ENCODE results near the gene GLYR1. TPM values are rescaled to one million over a fixed set of nuclear protein-coding genes. Genes with fewer than 3 reads are reported as not detected.

The GLYR1 gene
- total RNA-seq, 1 donor from 2014 or later = 133 TPM

- Mint-ChIP-seq H3K4me1 (no peaks in the 10 kb centered on the region), H3K4me3 (no peak overlapping the region), H3K27ac (ENCODE audit: unreplicated experiment) (peak overlapping the region; percentile 19), H3K36me3 (ENCODE audit: low read depth) (no peaks in the 10 kb centered on the region), H3K9me3 (no peaks in the 10 kb centered on the region), H3K27me3 (ENCODE audit: low read depth) (no peaks in the 10 kb centered on the region)
- no peak for DNase-seq (ENCODE audit: low read depth, low spot score)
- TF ChIP-seq CTCF (conservative IDR thresholded peaks at IDR 0.05) = no peak
Observed at GRCh38 chr16:4892361-4893102, 45.4 kb upstream of the GLYR1 start.

- H3K4me1 Mint-ChIP-seq = no peaks in the 10 kb centered on the region
- H3K36me3 Mint-ChIP-seq (ENCODE audit: low read depth) = no peaks in the 10 kb centered on the region
- H3K9me3 Mint-ChIP-seq = no peaks in the 10 kb centered on the region
- no peak overlapping the region for H3K4me3 Mint-ChIP-seq
- DNase-seq (ENCODE audit: low read depth, low spot score) = no peak
- H3K27ac Mint-ChIP-seq (ENCODE audit: unreplicated experiment) = no peak overlapping the region
- TF ChIP-seq CTCF (conservative IDR thresholded peaks at IDR 0.05) = no peak
- H3K27me3 Mint-ChIP-seq (ENCODE audit: low read depth) = no peaks in the 10 kb centered on the region
Observed at GRCh38 chr16:4891886-4892216, 44.8 kb upstream of the GLYR1 start.

GRCh38 chr16:4891097-4891885 is 44.2 kb upstream of the GLYR1 start:
- H3K4me3 Mint-ChIP-seq = no peak overlapping the region
- H3K36me3 Mint-ChIP-seq (ENCODE audit: low read depth) = no peaks in the 10 kb centered on the region
- no peaks in the 10 kb centered on the region for H3K9me3 Mint-ChIP-seq
- no peak for TF ChIP-seq CTCF (conservative IDR thresholded peaks at IDR 0.05)
- H3K4me1 Mint-ChIP-seq = no peaks in the 10 kb centered on the region
- DNase-seq (ENCODE audit: low read depth, low spot score) = no peak
- no peak overlapping the region for H3K27ac Mint-ChIP-seq (ENCODE audit: unreplicated experiment)
- H3K27me3 Mint-ChIP-seq (ENCODE audit: low read depth) = no peaks in the 10 kb centered on the region

- no peak for TF ChIP-seq CTCF (conservative IDR thresholded peaks at IDR 0.05)
- Mint-ChIP-seq H3K9me3 (no peaks in the 10 kb centered on the region), H3K4me1 (no peaks in the 10 kb centered on the region), H3K27me3 (ENCODE audit: low read depth) (no peaks in the 10 kb centered on the region), H3K4me3 (no peak overlapping the region), H3K27ac (ENCODE audit: unreplicated experiment) (no peak overlapping the region), H3K36me3 (ENCODE audit: low read depth) (no peaks in the 10 kb centered on the region)
- no peak for DNase-seq (ENCODE audit: low read depth, low spot score)
Observed at GRCh38 chr16:4890686-4891085, 43.6 kb upstream of the GLYR1 start.

GRCh38 chr16:4890026-4890425 is 42.9 kb upstream of the GLYR1 start:
- TF ChIP-seq CTCF (conservative IDR thresholded peaks at IDR 0.05) = no peak
- no peak overlapping the region for H3K27ac Mint-ChIP-seq (ENCODE audit: unreplicated experiment)
- DNase-seq (ENCODE audit: low read depth, low spot score) = no peak
- no peaks in the 10 kb centered on the region for H3K27me3 Mint-ChIP-seq (ENCODE audit: low read depth)
- no peak overlapping the region for H3K4me3 Mint-ChIP-seq
- H3K9me3 Mint-ChIP-seq = no peaks in the 10 kb centered on the region
- peaks cover 1% of the 10 kb centered on the region for H3K36me3 Mint-ChIP-seq (ENCODE audit: low read depth)
- H3K4me1 Mint-ChIP-seq = no peaks in the 10 kb centered on the region
